SK-N-SH treated with all-trans-retinoic acid at 6 μM for 48 hours (cell line): Measurements from ENCODE around the gene HDAC8.

Experiments
- ATAC-seq: fragments of 200-7000 bp; cut with Tn5 transposase; 3 replicates; pipeline ENCODE4 v1.9.1; 2020; ENCODE audit warnings: mild to moderate bottlenecking, moderate library complexity
- ARNTL ChIP-seq: fragments of 450-650 bp; formaldehyde crosslinking; IDR thresholded peaks from 2 replicates; pipeline ENCODE4 v1.5.0; 2020; ENCODE audit warnings: low read depth, mild to moderate bottlenecking, moderate library complexity, borderline replicate concordance
- BACH2 ChIP-seq: fragments of 250-450 bp; sonication (Bioruptor Pico); IDR thresholded peaks from 2 replicates; pipeline ENCODE4 v1.9.0; 2021; ENCODE audit warnings: mild to moderate bottlenecking, borderline replicate concordance
- CSDC2 ChIP-seq: fragments of 250-450 bp; sonication (Bioruptor Pico); IDR thresholded peaks from 2 replicates; pipeline ENCODE4 v1.5.0; 2020; ENCODE audit warnings: mild to moderate bottlenecking, moderate library complexity
- ESRRG ChIP-seq: fragments of 250-450 bp; sonication (Bioruptor Pico); IDR thresholded peaks from 2 replicates; pipeline ENCODE4 v1.6.1; 2021; ENCODE audit warnings: mild to moderate bottlenecking
- ISL1 ChIP-seq: fragments of 250-450 bp; sonication (Bioruptor Pico); IDR thresholded peaks from 2 replicates; pipeline ENCODE4 v2.1.2; 2022; ENCODE audit warnings: mild to moderate bottlenecking, moderate library complexity
- OSR1 ChIP-seq: fragments of 250-450 bp; sonication (Bioruptor Pico); IDR thresholded peaks from 2 replicates; pipeline ENCODE4 v1.8.0; 2022; ENCODE audit warnings: moderate library complexity, mild to moderate bottlenecking, inconsistent platforms
- PPARA ChIP-seq: fragments of 250-450 bp; sonication (Bioruptor Pico); IDR thresholded peaks from 2 replicates; pipeline ENCODE4 v1.5.0; 2020; ENCODE audit warnings: mild to moderate bottlenecking, borderline replicate concordance
- RARB ChIP-seq: fragments of 250-450 bp; sonication (Bioruptor Pico); IDR thresholded peaks from 2 replicates; pipeline ENCODE4 v1.8.0; 2021; ENCODE audit warnings: mild to moderate bottlenecking, moderate library complexity
- SNAI2 ChIP-seq: fragments of 250-450 bp; sonication (Bioruptor Pico); IDR thresholded peaks from 2 replicates; pipeline ENCODE4 v1.5.0; 2020; ENCODE audit warnings: mild to moderate bottlenecking, moderate library complexity
- TCF4 ChIP-seq: fragments of 250-450 bp; sonication (Bioruptor Pico); IDR thresholded peaks from 2 replicates; pipeline ENCODE4 v1.8.0; 2021; ENCODE audit warnings: mild to moderate bottlenecking, moderate library complexity, borderline replicate concordance
- ZC3H10 ChIP-seq: fragments of 250-450 bp; sonication (Bioruptor Pico); IDR thresholded peaks from 2 replicates; pipeline ENCODE4 v1.5.1; 2021; ENCODE audit warnings: mild to moderate bottlenecking, moderate library complexity
- ZFP3 ChIP-seq: fragments of 250-450 bp; sonication (Bioruptor Pico); IDR thresholded peaks from 2 replicates; pipeline ENCODE4 v1.5.0; 2020; ENCODE audit warnings: mild to moderate bottlenecking, moderate library complexity
- ZFP30 ChIP-seq: fragments of 450-650 bp; formaldehyde crosslinking; IDR thresholded peaks from 2 replicates; pipeline ENCODE4 v1.5.0; 2022; ENCODE audit warnings: mild to moderate bottlenecking, moderate library complexity
- TF ChIP-seq, protein P1 (sequence below): fragments of 250-450 bp; sonication (Bioruptor Pico); IDR thresholded peaks from 2 replicates; pipeline ENCODE4 v1.5.0; 2020; ENCODE audit warnings: mild to moderate bottlenecking, moderate library complexity
- TF ChIP-seq, protein P2 (sequence below): fragments of 250-450 bp; sonication (Bioruptor Pico); IDR thresholded peaks from 2 replicates; pipeline ENCODE4 v1.5.1; 2020; ENCODE audit warnings: low read depth, mild to moderate bottlenecking, moderate library complexity
- TF ChIP-seq, protein P3 (sequence below): fragments of 250-450 bp; sonication (Bioruptor Pico); IDR thresholded peaks from 2 replicates; pipeline ENCODE4 v1.8.0; 2021; ENCODE audit warnings: low read depth, mild to moderate bottlenecking, moderate library complexity, borderline replicate concordance
- TF ChIP-seq, protein P4 (sequence below): fragments of 250-450 bp; sonication (Bioruptor Pico); IDR thresholded peaks from 2 replicates; pipeline ENCODE4 v1.8.0; 2020; ENCODE audit warnings: mild to moderate bottlenecking, moderate library complexity, borderline replicate concordance
- TF ChIP-seq, protein P5 (sequence below): fragments of 250-450 bp; sonication (Bioruptor Pico); IDR thresholded peaks from 2 replicates; pipeline ENCODE4 v1.5.1; 2021; ENCODE audit warnings: mild to moderate bottlenecking, moderate library complexity

Gene HDAC8

DNA sequence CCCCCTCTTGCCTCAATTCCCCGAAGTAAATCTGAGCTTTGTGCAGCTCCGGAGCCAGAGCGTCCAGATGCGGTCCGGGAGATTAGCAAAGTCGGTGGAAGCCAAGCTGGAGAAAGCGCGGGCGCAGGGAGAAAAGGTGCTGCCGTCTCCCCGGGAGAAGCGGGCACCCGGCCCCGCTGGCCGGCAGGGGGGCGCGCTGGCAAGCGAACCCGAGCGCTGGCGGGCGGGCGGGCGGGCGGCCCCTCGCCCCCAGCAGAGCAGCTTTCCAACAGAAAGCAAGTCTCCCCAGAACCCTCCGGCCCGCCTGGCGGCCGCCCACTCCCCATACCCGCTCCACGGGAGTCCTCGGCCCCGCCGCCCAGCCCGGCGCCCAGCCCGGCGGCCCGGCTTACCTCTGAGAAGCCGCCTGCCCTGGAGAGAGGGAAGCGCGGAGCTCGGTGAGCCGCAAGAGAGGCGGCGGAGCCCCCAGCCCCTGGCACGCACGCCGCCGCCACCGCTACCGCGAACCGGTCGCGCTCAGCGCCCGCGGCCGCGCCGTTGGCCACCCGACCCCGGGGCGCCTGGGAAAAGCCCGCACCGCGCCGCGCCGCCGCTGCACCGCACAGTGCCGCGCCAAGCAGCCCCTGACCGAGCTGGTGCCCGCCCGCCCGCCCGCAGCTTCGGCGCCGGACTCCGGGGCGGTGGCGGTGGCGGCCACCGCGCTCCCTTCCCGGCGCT, 266.4 kb downstream of the HDAC8 start (continued):
- TF ChIP-seq, protein P1, sequence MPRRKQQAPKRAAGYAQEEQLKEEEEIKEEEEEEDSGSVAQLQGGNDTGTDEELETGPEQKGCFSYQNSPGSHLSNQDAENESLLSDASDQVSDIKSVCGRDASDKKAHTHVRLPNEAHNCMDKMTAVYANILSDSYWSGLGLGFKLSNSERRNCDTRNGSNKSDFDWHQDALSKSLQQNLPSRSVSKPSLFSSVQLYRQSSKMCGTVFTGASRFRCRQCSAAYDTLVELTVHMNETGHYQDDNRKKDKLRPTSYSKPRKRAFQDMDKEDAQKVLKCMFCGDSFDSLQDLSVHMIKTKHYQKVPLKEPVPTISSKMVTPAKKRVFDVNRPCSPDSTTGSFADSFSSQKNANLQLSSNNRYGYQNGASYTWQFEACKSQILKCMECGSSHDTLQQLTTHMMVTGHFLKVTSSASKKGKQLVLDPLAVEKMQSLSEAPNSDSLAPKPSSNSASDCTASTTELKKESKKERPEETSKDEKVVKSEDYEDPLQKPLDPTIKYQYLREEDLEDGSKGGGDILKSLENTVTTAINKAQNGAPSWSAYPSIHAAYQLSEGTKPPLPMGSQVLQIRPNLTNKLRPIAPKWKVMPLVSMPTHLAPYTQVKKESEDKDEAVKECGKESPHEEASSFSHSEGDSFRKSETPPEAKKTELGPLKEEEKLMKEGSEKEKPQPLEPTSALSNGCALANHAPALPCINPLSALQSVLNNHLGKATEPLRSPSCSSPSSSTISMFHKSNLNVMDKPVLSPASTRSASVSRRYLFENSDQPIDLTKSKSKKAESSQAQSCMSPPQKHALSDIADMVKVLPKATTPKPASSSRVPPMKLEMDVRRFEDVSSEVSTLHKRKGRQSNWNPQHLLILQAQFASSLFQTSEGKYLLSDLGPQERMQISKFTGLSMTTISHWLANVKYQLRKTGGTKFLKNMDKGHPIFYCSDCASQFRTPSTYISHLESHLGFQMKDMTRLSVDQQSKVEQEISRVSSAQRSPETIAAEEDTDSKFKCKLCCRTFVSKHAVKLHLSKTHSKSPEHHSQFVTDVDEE (CRISPR knock-in tag): no peak

DNA sequence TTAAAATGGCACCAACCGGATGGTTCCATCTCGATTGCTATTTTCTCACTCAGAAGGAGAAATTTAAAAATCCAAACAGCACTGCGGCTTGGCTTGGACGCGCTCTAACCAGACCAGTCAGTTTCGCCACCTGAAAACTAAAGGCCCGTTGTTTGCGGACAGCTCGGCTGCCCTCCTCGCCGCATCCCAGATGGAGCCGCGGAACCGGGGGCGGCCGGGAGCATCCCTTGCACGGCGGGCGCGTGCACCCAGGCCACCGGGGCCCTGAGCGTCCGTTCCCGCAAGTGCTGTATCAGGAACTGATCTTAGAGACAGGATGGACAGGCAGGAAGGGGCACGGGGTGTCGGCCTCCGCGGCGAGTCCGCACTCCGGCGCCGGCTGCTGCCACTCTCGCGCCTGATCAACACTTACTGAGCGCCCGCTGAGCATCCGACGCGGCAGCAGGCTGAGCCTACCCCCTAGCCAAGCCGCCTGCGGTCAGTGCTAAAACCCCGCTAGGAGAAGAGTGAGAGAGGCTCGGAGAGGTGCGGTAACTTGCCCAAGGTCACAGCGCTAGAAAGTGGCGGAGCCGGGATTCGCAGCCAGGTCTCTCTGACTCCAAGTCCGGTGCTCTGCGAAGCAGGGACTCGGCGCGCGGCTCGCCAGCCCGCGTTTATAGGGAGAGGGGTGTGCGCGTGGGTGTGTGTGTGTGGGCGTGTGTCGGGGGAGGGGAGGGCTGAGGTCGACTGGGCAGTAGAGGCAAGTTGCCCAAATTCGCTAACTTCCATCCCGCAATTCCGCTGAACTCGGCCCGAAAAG, 267.2 kb downstream of the HDAC8 start, which contains the start of gene CITED1:
TSS of gene CITED1 (minus strand) at position 629 of the 799 bp plus-strand sequence. CDS start 3,045 bp downstream, outside the sequence.
- ATAC-seq: peak; percentile 24
- TF ChIP-seq, protein P2, sequence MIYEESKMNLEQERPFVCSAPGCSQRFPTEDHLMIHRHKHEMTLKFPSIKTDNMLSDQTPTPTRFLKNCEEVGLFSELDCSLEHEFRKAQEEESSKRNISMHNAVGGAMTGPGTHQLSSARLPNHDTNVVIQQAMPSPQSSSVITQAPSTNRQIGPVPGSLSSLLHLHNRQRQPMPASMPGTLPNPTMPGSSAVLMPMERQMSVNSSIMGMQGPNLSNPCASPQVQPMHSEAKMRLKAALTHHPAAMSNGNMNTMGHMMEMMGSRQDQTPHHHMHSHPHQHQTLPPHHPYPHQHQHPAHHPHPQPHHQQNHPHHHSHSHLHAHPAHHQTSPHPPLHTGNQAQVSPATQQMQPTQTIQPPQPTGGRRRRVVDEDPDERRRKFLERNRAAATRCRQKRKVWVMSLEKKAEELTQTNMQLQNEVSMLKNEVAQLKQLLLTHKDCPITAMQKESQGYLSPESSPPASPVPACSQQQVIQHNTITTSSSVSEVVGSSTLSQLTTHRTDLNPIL: no peak
- TF ChIP-seq, protein P3, sequence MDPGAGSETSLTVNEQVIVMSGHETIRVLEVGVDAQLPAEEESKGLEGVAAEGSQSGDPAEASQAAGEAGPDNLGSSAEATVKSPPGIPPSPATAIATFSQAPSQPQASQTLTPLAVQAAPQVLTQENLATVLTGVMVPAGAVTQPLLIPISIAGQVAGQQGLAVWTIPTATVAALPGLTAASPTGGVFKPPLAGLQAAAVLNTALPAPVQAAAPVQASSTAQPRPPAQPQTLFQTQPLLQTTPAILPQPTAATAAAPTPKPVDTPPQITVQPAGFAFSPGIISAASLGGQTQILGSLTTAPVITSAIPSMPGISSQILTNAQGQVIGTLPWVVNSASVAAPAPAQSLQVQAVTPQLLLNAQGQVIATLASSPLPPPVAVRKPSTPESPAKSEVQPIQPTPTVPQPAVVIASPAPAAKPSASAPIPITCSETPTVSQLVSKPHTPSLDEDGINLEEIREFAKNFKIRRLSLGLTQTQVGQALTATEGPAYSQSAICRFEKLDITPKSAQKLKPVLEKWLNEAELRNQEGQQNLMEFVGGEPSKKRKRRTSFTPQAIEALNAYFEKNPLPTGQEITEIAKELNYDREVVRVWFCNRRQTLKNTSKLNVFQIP (CRISPR knock-in tag): no peak
- no peak for TF ChIP-seq ZC3H10
- TF ChIP-seq, protein P1 (CRISPR knock-in tag): no peak

DNA sequence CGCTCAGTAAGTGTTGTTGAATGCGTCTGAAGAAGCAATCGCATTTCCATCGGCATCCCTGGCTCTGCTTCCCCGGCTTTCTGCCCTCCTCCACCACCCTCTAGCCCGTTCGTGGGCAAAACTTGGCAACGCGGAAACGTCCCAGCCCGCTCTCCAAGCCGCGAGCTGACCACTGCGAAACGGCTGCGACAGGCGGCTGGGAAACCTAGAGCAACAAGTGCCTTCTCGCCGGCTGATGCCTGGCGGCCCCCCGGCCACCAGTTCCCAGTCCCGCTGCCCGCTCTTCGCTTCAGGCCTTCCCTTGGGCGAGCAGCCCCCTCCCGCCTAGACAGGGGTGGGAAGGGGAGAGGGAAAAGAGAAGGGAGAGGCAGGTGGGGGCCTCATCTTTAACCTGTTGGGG, 267.8 kb downstream of the HDAC8 start:
- 0 out of 3 replicates have a peak, but pooled peaks have one; percentile 2 for ATAC-seq
- TF ChIP-seq, protein P4, sequence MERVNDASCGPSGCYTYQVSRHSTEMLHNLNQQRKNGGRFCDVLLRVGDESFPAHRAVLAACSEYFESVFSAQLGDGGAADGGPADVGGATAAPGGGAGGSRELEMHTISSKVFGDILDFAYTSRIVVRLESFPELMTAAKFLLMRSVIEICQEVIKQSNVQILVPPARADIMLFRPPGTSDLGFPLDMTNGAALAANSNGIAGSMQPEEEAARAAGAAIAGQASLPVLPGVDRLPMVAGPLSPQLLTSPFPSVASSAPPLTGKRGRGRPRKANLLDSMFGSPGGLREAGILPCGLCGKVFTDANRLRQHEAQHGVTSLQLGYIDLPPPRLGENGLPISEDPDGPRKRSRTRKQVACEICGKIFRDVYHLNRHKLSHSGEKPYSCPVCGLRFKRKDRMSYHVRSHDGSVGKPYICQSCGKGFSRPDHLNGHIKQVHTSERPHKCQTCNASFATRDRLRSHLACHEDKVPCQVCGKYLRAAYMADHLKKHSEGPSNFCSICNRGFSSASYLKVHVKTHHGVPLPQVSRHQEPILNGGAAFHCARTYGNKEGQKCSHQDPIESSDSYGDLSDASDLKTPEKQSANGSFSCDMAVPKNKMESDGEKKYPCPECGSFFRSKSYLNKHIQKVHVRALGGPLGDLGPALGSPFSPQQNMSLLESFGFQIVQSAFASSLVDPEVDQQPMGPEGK (CRISPR knock-in tag): no peak
- TF ChIP-seq ESRRG (CRISPR knock-in tag) (no peak), RARB (CRISPR knock-in tag) (no peak), BACH2 (CRISPR knock-in tag) (no peak), SNAI2 (CRISPR knock-in tag) (no peak), ZC3H10 (no peak), ISL1 (CRISPR knock-in tag) (no peak), ZFP3 (CRISPR knock-in tag) (no peak), ZFP30 (no peak), CSDC2 (CRISPR knock-in tag) (no peak), ARNTL (CRISPR knock-in tag) (no peak), PPARA (CRISPR knock-in tag) (no peak), OSR1 (CRISPR knock-in tag) (no peak), TCF4 (CRISPR knock-in tag) (no peak)
- TF ChIP-seq, protein P5, sequence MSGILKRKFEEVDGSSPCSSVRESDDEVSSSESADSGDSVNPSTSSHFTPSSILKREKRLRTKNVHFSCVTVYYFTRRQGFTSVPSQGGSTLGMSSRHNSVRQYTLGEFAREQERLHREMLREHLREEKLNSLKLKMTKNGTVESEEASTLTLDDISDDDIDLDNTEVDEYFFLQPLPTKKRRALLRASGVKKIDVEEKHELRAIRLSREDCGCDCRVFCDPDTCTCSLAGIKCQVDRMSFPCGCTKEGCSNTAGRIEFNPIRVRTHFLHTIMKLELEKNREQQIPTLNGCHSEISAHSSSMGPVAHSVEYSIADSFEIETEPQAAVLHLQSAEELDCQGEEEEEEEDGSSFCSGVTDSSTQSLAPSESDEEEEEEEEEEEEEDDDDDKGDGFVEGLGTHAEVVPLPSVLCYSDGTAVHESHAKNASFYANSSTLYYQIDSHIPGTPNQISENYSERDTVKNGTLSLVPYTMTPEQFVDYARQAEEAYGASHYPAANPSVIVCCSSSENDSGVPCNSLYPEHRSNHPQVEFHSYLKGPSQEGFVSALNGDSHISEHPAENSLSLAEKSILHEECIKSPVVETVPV: no peak
- TF ChIP-seq, protein P1 (CRISPR knock-in tag): no peak
- TF ChIP-seq, protein P3 (CRISPR knock-in tag): no peak
